HG03558 (cell line): Measurements from ENCODE around the gene HSD3B2.

Source experiments
- ATAC-seq: cut with Tn5 transposase; IDR thresholded peaks from one replicate; pipeline ENCODE4 v1.9.1; 2021; ENCODE audit warnings: moderate number of reproducible peaks; ENCODE audit not compliant: unreplicated experiment; ENCODE audit errors: extremely low read depth

HSD3B2 gene

GRCh38 chr1:119451158-119451557 lies 36.2 kb downstream of the HSD3B2 start:
- no peak for ATAC-seq

- ATAC-seq, result no peak
These were observed 37.1 kb downstream of the HSD3B2 start for GRCh38 chr1:119452091-119452490.

DNA sequence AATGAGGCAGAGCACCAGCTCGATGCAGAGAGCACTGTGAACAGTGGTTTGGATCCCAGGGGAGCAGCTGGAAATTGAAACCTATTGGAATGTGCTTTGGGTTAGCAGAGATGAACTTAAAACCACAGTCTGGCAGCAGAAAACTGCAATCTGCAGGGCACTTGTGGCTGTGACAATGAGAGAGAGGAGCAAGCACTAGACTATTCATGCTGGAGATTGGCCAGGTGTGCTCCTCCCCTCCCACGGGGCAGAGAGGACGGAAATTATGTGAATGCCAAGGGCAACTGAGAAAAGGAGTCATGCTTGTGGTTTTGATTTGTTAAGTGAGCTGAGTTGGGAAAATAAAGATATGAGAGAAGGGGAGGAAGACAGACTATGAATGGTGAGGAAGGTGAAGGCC lies 38.1 kb downstream of the HSD3B2 start:
- no peak for ATAC-seq

DNA sequence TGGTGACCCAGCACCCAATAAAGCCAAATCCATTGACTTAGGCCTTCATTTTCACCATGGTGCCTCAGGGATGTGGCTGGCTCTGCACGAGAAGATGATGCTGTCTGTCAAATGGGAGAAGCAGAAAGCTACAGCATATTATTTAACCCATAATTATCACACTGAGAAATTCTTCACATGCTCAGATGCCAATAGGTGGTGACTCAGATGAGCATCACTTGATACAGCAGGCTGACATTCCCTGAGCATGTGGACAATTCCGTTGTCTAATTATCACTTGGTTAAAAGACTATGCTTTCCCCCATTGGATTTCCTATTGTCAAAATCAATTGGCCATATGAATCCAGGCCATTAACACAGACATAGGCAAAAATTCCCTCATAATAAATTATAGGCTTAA lies 48.0 kb downstream of the HSD3B2 start:
- ATAC-seq, result no peak

- no peak for ATAC-seq
These were observed 48.6 kb downstream of the HSD3B2 start for GRCh38 chr1:119463569-119463968.

GRCh38 chr1:119466445-119466844 lies 51.5 kb downstream of the HSD3B2 start:
- no peak for ATAC-seq

- no peak for ATAC-seq
These were observed 52.3 kb downstream of the HSD3B2 start for GRCh38 chr1:119467219-119467618.

- ATAC-seq, result no peak
These were observed 53.1 kb downstream of the HSD3B2 start for GRCh38 chr1:119467857-119468668.

DNA sequence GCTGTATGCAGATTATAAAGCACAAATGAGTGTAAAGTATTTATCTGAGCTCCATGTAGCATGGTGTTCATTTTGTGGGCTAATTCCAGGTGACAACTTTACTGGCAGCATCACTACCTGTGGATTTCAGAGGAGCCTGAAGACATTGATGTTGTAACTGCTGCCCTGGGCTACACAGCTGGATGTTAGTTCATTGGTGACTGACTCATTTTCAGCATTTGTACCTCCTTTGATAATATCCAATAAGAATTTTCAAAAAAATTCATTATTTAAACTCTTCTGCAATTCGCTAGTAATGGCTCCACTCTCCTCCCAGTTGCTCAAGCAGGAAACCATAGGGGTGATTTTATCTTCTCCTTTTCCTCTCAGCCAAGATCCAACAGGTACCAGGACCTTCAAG lies 54.8 kb downstream of the HSD3B2 start:
- ATAC-seq, result no peak

DNA sequence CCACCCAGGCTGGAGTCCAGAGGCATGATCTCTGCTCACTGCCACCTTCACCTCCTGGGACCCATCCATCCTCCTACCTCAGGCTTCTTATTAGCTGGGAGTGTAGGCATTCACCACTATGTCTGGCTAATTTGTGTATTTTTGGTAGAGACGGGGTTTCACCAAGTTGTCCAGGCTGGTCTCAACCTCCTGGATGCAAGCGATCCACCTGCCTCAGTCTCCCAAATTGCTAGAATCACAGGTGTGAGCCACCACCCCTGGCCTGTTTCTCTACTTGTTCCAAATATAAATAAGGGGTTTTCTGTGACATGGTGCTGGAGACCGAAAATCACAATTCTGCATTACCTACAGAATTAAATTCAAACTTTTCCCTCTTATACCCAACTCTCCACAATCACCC lies 55.4 kb downstream of the HSD3B2 start:
- ATAC-seq, result no peak

DNA sequence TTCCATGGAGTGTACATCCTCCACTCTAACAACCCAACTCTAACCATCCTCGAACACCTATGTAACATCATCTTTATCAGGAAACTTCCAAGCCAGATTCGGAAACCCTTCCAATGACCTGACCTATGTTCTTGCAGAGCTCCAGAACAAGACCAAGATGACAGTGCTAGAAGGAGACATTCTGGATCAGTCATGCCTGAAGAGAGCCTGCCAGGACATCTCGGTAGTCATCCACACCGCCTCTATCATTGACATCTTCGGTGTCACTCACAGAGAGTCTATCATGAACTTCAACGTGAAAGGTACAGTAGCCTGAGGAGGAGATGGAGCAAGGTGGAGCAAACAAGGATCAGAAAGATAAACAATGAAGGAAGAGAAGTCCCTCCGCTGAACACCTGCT lies 56.0 kb downstream of the HSD3B2 start:
- no peak for ATAC-seq

DNA sequence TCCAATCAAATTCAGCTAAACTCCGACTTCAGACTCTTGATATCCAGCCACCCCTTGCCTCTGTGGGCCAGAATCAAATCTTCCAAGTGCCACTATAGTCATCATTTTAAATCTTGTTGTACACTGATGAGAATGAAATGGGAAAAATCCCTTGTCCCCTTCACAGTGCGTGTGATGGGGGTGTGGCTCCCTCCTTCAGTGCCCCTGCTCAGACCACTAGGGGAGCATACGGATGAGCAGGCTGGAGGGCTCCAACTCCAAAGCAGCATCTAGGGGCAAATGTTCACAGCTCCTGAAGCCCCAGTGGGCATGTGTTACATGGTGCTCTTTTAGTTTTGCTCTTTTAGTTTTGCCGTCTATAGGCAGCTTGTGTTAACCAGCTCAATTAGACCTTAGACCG lies 56.6 kb downstream of the HSD3B2 start:
- no peak for ATAC-seq

DNA sequence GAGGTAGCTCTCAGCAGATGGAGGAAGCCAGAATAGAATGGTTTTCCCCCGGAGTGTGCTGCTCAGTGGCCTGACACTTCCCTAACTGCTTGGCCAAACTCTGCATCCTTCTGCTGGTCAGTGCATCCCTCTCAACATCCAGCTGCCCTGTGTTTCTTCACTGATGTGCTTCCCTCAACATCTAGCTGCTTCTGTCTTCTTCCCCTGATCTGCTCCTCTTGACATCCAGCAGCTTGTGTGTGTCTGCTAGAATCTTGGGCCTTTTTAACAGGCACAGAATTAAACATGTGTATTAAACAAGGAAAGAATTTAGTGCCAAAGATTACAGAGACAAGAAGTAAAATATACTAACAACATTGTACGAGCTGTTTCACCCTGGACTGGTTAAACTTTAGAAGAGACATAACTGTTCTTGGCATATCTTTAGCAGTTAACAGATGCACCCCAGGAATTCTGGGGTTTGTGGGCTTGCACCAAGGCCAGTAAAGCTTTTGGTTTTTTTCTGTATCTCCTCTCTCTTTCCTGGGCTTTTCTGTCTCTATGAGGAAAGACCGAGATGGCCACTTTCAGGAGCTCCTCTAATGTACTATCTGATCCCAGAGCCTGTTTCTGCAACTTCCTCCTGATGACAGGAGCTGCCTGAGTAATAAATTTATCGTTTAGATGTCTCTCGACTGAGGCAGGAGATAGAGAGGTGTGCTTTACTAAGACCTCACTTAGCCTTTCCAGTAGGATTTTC lies 57.3 kb downstream of the HSD3B2 start:
- ATAC-seq, result no peak
